Pancreas (tissue), 10 donors: Measurements from ENCODE around the gene OR10A3. TPM values are rescaled to one million over a fixed set of nuclear protein-coding genes. Genes with fewer than 3 reads are reported as not detected.

Experiments
- ATAC-seq, 4 donors: fragments of 200-7000 bp; cut with Tn5 transposase; one replicate each; pipeline versions ENCODE4 v1.8.0 to v1.9.1; 2020; ENCODE audit warnings: mild to moderate bottlenecking in 4 of 4, moderate library complexity in 4 of 4
- DNase-seq, 6 donors: peaks; one replicate each; pipeline ENCODE4 v3.0.0-alpha.2; 2020
- FAIRE-seq: peaks from 2 replicates; lab custom pipeline; 2012; peaks lifted over from hg19 to GRCh38; lab: Jason Lieb, UNC
- H3K27ac ChIP-seq, 4 donors: fragments of 200-600 bp; sonication (generic); 1 replicate in 3 of 4; 2 replicates in 1 of 4; pipeline versions ENCODE4 v1.5.0 to v1.8.0; 2020
- H3K27me3 ChIP-seq, 4 donors: fragments of 200-600 bp; one replicate each; pipeline ENCODE4 v1.8.0; 2021
- H3K36me3 ChIP-seq, 3 donors: fragments of 200-600 bp; sonication (generic) in 1 of 3; one replicate each; pipeline versions ENCODE4 v1.5.0 to v1.8.0; 2020 to 2021
- H3K4me1 ChIP-seq, 3 donors: fragments of 200-600 bp; one replicate each; pipeline ENCODE4 v1.8.0; 2021
- H3K4me3 ChIP-seq, 4 donors: fragments of 200-600 bp; sonication (generic) in 2 of 4; one replicate each; pipeline versions ENCODE4 v1.5.0 to v1.8.0; 2020 to 2021
- H3K9me3 ChIP-seq, 4 donors: fragments of 200-600 bp; one replicate each; pipeline ENCODE4 v1.8.0; 2021
- WGBS, 2 donors: extraction: QIAGEN DNeasy Blood & Tissue Kit; methylation state at CpG; one replicate each; pipeline ENCODE4 v1.1.7; 2013; 5-methylcytosine and 5-hydroxymethylcytosine counted together
- intact Hi-C, 3 donors: fragments of 100-400 bp; cut with DNase I; formaldehyde crosslinking; loops; one replicate each; pipeline versions ENCODE4 v1.11.1 to v1.14.2; 2022
- polyA plus RNA-seq, 2 donors: library from polyadenylated mRNA; stranded (reverse); fragments of 200-250 nt; gene quantifications; one replicate each; pipeline ENCODE4 v1.2.3, GENCODE V29; 2013
- total RNA-seq, 6 donors: library from RNA; stranded (reverse); fragmentation: NEBNext Ultra II Directional in 4 of 6; extraction: Animal tissue kit (Norgen Biotek cat#: 25700) in 4 of 6; gene quantifications; one replicate each; pipeline versions ENCODE4 v1.2.1 to v1.2.4, GENCODE V29; 2021 to 2023
- TF ChIP-seq, protein P1 (sequence below), 4 donors: fragments of 200-600 bp; sonication (generic) in 3 of 4; IDR thresholded peaks; one replicate each; pipeline versions ENCODE4 v1.5.0 to v1.8.0; 2021; ENCODE audit warnings: antibody characterized with exemption in 4 of 4
- donor health status: healthy with polysubstance abuse.
- donor health status: DM: no; HTN: no; CAD: no; lungs with moderate emphysema.
- donor health status: DM: no; HTN: no; CAD: no.
- donor health status: control.
- donor health status: control.
- donor health status: Bipolar disorder and iron deficiency.
- donor health status: DM: yes; HTN: yes; CAD: no.
- donor health status: DM: no; HTN: no; CAD: no.
- donor health status: DM: no; HTN: no; CAD: no.
- donor health status: DM: yes; HTN: yes; CAD: no.

Gene OR10A3
- total and polyA plus RNA-seq, 8 donors: not detected

DNA sequence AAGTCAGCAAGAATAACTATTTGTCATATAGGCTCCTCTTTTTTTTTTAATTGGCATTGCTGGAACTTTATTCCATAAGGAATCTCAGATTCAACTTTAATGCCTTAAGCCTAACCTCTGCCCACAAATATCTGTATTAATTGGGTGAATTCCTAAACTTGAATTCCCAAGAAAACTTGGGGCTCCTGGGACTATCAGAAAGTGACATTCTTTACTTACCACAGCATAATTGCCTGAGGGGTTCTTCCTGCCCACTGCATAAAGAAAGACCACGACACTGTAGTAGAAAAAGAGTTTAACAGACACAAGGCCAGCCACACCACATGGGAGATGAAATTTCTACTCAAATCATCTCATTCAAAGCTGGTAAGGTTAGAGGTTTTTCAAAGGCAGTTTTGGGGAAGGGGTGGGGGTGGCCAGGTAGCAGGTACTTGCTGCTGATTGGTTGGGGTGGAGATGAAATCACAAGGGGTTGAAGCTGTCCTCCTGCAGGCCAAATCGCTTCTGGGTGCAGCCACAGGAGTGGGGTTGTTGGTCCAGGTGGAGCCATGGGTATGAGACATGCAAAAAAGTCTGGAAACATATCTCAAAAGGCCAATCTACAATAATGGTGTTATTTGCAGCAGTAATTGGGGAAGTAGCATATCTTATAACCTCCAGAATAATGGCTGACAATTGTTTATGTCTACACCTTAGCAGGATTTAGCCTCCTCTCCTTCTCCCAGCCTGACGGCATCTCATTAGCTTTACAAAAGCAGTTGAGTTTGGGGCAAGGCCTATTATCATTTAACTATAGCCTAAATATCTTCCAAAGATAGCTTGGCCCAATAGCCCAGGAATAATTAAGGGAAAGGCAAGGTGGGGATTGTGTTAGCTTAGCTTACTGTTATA is 28.5 kb upstream of the OR10A3 start:
- FAIRE-seq: no peak
- Histone ChIP-seq H3K27me3 (no peaks in the 10 kb centered on the region), H3K4me1 (no peaks in the 10 kb centered on the region), H3K27ac (no peak overlapping the region), H3K9me3 (no peaks in the 10 kb centered on the region), H3K4me3 (no peak overlapping the region), H3K36me3 (no peaks in the 10 kb centered on the region)
- intact Hi-C loops: no loop called here
- TF ChIP-seq, protein P1, sequence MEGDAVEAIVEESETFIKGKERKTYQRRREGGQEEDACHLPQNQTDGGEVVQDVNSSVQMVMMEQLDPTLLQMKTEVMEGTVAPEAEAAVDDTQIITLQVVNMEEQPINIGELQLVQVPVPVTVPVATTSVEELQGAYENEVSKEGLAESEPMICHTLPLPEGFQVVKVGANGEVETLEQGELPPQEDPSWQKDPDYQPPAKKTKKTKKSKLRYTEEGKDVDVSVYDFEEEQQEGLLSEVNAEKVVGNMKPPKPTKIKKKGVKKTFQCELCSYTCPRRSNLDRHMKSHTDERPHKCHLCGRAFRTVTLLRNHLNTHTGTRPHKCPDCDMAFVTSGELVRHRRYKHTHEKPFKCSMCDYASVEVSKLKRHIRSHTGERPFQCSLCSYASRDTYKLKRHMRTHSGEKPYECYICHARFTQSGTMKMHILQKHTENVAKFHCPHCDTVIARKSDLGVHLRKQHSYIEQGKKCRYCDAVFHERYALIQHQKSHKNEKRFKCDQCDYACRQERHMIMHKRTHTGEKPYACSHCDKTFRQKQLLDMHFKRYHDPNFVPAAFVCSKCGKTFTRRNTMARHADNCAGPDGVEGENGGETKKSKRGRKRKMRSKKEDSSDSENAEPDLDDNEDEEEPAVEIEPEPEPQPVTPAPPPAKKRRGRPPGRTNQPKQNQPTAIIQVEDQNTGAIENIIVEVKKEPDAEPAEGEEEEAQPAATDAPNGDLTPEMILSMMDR (IDR thresholded peaks at IDR 0.05): no peak
- ATAC-seq: no peak
- no peak for DNase-seq
- 73 to 81% methylated on average over 3 of the region's 3 CpGs for WGBS, 2 donors

DNA sequence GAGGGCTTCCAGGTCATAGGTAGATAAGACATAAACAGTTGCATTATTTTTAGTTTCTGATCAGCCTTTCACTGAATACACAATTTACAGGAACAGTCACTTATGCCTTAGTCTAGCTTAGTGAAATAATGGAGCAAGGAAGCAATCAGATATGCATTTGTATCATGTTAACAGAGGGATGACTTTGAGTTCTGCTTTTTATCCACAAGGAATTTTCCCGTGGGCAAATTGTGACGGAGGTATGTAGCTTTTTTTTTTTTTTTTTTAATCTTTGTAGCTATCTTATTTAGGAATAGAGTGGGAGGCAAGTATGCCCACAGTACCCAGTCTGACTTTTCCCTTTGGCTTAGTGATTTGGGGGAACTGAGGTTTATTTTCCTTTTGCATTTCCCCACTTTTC is 27.2 kb upstream of the OR10A3 start:
- 42 to 56% methylated on average over 2 of the region's 2 CpGs for WGBS, 2 donors

DNA sequence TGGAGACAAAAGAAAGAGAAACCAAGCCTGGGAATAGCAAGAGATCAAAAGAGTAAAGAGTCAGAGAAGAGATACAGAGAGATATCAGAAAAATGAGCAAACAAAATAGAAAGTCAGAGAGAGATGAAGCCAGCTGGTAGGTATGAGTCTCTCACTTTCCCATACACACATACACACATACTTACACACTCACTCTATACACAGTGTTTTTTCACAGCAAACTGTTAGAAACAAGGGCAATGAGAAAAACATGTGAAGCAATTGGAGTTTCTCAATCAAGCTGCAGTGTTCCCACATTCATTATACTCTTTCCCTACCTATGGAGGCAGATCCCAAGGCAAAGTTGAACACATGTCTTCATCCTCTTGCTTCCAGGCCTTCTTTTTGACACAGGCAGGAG is 26.3 kb upstream of the OR10A3 start:
- H3K36me3 ChIP-seq: no peaks in the 10 kb centered on the region
- H3K4me1 ChIP-seq: peaks cover 0 to 3% (median 0%) of the 10 kb centered on the region in 3 donors
- FAIRE-seq (no peak), DNase-seq (no peak), ATAC-seq (no peak)
- H3K27me3 ChIP-seq: no peaks in the 10 kb centered on the region
- no peak overlapping the region for H3K4me3 ChIP-seq
- no peak overlapping the region for H3K27ac ChIP-seq
- no peaks in the 10 kb centered on the region for H3K9me3 ChIP-seq
- TF ChIP-seq, protein P1 (IDR thresholded peaks at IDR 0.05): no peak
- intact Hi-C loops: no loop called here

More for the DNA sequence above, 27.2 kb upstream of the OR10A3 start:
- intact Hi-C loops: no loop called here
- H3K27me3 ChIP-seq: no peaks in the 10 kb centered on the region
- no peaks in the 10 kb centered on the region for H3K9me3 ChIP-seq
- no peak for FAIRE-seq
- no peak overlapping the region for H3K4me3 ChIP-seq
- DNase-seq: no peak
- no peaks in the 10 kb centered on the region for H3K36me3 ChIP-seq
- H3K4me1 ChIP-seq: peaks cover 0 to 3% (median 0%) of the 10 kb centered on the region in 3 donors
- TF ChIP-seq, protein P1 (IDR thresholded peaks at IDR 0.05): no peak
- H3K27ac ChIP-seq: no peak overlapping the region
- ATAC-seq: no peak

DNA sequence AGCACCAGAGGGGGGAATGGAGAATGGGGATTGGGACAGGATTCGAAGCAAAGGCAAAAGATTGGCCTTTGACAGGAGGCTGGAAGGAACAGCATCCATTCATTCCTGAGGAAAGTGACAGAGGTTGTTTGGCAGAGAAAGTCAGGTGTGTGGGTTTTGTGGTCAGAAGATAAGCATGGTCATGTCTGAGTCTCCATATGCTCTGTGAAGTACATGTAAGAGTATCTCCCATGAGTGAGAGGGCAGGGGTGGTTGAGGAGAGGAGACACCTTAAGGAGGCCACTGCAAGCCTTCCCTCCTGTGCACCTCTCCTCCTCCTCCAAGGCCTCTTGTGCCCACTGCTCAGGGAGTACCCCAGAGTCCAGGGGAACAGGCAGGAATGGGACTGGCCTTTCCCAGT is 25.6 kb upstream of the OR10A3 start:
- ATAC-seq (no peak), FAIRE-seq (no peak), DNase-seq (no peak)
- no peak overlapping the region for H3K4me3 ChIP-seq
- no peaks in the 10 kb centered on the region for H3K27me3 ChIP-seq
- TF ChIP-seq, protein P1 (IDR thresholded peaks at IDR 0.05): no peak
- H3K4me1 ChIP-seq: peaks cover 0 to 3% (median 0%) of the 10 kb centered on the region in 3 donors
- WGBS, 2 donors: 80 to 100% methylated on average over 1 of the region's 1 CpG
- H3K9me3 ChIP-seq: no peaks in the 10 kb centered on the region
- no peaks in the 10 kb centered on the region for H3K36me3 ChIP-seq
- no peak overlapping the region for H3K27ac ChIP-seq
- intact Hi-C loops: no loop called here

DNA sequence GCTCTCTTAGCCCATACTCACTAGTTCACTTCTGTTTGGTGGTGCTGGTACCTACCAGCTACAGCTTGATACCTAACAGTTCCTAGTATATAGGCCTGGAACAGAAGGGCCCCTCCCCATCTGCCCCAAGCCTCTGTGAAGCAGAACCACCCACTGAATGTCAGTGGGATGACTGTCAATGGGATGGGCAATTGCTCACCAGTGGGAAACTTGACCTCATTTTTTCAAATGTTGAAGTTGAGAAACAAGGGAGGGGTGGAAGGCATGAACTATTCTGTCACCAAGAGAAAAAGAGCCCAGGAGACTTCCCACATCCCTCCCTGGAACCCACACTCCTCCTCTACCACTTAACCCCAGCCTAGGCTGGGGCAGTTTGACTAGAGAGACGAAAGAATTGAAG is 23.9 kb upstream of the OR10A3 start, which contains the start of gene NLRP10:
Gene NLRP10, minus strand, starts transcription at position 62 of the 400 bp plus-strand sequence. CDS start 1,952 bp downstream, outside the sequence.
- no peak within 1 kb of the TSS for H3K4me3 ChIP-seq
- H3K27ac ChIP-seq: no peak within 1 kb of the TSS
- H3K36me3 ChIP-seq: no peaks in the 10 kb centered on the region
- H3K27me3 ChIP-seq: no peaks in the 10 kb centered on the region
- DNase-seq (no peak), FAIRE-seq (no peak), ATAC-seq (no peak)
- peaks cover 0 to 3% (median 0%) of the 10 kb centered on the region in 3 donors for H3K4me1 ChIP-seq
- 92 to 96% methylated on average over 1 of the region's 1 CpG for WGBS, 2 donors
- H3K9me3 ChIP-seq: no peaks in the 10 kb centered on the region
- intact Hi-C loops: no loop called here
- TF ChIP-seq, protein P1 (IDR thresholded peaks at IDR 0.05): no peak
